AG08396 (cell line): Measurements from ENCODE around the gene PTPN6.

ENCODE experiments used
- DNase-seq: peaks from one replicate; pipeline ENCODE4 v3.0.0; 2012; ENCODE audit warnings: low spot score, mixed read lengths

The PTPN6 gene

DNA sequence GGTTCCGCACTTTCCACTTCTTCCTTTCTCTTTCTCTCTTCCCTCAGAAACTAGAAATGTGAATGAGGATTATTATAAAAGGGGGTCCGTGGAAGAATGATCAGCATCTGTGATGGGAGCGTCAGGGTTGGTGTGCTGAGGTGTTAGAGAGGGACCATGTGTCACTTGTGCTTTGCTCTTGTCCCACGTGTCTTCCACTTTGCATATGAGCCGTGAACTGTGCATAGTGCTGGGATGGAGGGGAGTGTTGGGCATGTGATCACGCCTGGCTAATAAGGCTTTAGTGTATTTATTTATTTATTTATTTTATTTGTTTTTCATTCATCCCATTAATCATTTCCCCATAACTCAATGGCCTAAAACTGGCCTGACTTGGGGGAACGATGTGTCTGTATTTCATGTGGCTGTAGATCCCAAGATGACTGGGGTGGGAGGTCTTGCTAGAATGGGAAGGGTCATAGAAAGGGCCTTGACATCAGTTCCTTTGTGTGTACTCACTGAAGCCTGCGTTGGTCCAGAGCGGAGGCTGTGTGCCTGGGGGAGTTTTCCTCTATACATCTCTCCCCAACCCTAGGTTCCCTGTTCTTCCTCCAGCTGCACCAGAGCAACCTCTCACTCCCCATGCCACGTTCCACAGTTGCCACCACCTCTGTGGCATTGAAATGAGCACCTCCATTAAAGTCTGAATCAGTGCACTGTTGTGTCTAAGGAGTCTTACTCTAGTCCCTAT is 28.0 kb upstream of the PTPN6 start:
- no peak for DNase-seq

DNA sequence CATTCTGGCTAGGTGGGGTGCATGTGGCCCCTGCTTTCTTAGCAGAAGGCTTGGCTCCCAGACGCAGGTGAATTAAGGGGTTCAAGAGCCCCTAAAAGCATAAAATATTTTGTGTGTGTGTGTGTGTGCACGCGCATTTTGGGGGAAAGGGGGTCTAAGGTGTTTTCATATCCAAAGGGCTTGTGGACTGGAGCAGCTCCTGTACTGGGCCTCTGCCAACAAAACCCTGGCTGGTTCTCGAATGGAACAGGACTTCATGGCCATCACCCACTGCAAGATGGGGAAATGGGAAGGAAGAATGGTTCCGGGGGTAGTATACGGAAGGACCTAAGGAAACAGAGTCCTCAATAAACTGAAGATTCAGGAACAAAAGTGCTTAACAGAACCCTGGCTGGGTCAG is 27.3 kb upstream of the PTPN6 start:
- no peak for DNase-seq

DNA sequence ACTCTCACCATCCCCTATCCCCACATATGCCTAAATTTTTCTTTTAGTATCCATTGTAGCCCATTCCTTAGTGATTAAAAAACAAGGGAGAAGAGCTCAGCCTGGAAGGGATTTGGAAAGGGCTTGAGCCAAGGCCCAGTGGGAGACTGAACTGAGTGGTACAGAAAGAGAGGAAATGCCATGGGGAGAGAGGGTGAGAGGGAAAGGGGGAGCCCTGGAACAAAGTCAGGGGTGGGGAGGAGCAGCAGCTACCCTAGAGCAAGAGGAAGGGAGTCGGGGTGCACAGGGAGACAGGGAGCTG is 26.0 kb upstream of the PTPN6 start:
- DNase-seq, result no peak

DNA sequence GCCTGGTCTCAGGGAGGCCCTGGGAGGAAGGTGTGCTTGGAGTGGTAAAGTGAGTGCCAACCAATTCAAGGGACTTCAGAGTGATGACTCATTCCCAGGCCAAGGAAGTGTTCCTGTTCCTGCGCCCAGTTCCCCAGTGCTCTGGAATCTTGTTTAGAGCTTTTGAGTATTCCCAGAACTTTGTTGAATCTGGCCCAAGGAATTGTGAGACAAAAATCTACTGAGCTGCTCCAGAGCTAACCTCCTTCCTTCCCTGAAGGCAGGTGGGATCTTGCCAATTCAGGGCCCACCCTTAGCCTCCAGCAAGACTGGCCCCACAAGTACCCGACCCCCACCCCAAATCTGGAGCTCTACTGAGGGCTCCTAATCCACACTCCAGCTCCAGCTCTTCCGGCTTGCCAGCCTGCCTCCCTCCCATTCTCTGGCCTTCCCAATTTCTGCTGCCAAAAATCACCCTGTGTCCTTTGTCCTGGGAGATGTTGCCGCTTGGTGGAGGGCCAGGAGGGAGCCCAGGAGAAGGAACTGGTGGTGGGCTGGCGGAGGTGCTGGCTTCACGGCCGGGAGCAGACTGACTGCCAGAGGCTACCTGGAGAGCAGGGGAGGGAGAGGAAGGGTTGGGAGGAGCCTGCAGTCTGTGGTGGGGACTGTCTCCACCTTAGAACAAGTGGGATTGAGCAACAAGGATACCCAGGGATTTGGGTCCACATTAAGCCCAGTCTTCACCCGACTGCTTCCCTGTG is 25.4 kb upstream of the PTPN6 start:
- peak; percentile 83 for DNase-seq

DNA sequence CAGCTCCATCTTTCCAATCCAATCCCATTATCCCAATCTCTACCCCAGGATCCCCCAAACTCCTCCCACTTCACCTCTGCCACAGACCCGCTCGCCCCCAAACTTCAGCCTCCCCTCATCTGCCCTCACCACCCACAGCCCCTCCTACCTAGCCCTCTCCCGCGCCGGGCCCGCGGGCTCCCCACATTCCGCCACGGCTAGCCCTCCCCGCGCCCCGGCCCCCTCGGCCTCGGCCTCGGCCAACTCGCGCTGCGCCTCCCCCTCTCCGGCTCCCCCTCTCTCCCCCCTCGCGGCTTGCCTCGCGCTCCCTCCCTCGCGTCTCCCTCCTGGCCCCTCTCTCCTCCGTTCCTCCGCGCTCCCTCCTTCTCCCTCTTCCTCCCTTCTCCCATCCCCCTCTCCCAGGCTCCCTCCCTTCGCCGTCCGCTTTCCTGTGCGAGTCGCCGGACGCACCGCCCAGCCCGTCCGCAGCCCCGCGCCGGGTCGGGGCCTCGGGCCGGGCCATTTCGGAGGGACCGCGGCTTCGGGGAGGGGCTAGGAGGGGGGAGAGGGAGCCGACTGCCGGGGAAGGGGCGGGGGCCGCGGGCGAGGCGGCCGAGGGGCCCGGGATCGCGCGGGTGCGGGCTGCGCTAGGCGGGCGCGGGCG is 23.7 kb upstream of the PTPN6 start, which contains the start of gene ATN1:
Gene ATN1, plus strand, starts transcription at position 581 of the 643 bp plus-strand sequence. CDS start 6,043 bp downstream, outside the sequence.
- DNase-seq, result peak; percentile 82

DNA sequence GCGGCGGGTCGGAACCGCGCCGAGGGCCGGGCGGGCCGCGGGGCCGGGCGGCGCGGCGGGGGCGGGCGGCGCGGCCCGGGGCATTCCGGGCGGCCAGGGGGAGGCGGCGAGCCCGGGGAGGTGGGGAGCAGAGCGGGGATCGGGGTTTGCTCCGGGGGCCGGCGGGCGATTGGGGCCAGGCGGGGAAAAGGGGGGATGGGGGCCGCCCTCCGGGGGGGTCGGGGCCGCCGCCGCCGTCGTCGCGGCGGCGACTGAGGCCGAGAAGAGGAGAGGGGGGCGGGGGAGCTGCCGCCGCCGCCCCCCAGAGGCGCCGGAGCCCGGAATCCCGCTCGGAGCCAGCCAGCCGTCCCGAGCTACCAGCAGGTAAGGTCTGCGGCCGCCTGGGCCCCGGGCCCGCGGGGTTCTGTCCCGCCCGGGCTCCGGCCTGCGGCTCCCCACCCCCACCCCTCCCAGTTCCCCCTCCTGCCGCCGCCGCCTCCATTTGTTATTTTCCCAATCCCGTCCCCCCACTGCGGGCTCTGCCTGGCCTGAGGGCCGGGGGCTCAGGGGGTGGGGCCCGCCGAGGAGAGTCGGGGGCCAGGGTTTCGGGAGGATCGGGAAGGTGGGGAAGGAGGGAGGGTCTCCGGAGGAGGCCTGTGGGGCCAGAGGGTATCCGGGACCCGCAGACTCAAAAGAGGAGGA is 23.0 kb upstream of the PTPN6 start:
- no peak for DNase-seq

DNA sequence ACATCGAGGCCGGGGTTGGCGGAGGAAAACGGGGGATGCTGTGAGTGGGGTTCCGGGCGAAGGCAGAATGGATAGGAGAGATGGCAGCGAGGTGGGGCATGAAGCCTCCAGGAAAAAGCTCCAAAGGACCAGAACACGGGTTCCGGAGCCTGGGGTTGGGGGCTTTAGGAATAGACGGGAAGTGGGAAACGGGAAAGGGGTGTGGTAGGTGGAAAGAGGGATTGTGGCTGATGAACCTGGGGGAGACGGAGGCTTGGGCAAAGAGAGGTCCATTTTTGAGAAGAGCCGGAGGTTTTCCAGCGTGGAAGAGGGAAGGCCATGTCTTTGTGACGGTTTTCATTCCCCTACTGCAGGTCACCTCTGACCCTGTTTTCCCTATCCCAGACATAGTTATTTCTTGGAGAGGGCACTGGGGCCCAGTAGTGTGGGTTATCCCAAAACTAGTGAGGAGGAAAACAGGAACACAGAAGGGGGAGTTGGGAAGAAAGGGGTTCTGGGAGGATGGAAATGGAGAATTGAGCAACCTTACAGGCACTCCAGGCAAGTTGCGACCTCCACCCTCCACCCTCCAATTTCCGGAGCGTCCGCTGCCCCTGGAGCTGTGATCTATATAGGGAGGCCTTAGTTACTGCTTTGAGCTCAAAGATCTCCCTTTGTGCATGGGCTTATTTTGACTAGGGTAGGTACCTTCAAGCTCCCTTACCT is 22.3 kb upstream of the PTPN6 start:
- DNase-seq, result no peak

DNA sequence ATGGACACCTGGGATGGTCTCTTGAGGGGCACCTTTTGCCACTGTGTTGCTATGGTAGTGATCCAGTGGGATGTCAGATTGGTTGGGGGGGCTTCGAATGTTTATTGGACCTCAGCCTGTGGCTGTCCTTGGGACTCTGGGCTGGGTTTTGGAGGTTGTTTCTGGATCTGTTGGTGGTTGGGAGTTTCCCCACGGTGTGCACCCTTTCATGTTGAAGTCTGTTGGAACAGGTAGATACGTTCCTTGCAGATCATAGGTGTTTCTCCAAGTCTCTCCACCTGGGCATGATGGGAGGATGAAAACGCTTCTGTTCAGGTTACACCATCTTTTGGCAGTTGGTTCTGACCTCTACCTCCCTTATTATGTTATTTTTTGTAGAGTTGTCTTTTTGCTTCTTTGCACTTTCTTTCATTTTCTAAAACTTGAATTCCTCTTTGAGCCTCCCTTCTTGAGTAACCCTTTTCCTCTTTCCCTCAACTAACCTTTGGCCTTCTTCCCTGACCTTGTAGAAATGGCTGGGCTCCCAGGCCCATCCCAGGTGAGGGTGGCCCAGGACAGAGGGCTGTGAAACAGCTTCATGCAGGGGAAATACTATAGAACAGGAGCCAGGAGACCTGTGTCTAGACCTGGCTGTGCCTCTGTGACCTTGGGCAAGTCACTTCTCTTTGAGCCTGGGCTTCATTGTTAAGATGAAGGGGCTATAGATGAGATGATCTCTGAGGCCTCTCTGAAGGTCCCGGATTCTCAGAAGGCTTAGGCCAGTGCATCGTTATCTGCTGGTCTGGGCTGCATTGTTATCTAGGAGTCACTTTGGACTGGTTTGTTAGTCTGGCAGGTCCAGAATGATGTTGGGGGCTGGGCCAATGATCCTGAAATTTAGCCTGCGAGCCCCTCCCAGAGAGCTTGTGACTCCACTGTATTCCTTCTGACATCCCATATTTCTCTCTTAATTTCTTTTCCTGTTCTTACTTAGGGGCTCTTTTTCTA is 21.4 kb upstream of the PTPN6 start:
- no peak for DNase-seq

DNA sequence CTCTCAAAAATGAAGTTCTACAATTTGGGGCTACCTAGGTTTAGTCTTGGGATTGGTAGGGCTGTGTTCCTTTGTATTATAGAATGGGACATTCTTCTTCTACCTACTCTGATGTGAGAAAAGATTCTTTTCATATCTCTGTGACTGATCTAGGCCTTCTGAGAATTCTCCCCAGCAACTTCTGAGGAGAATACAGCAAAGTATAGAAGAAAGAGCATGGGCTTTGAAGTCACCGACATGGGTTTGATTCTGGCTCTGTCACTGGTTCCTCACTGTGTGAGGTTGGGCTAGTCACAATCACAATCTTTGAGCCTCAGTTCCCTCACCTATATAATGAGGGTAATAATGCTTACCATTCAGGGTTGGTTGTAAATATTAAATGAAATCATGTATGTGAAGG is 18.4 kb upstream of the PTPN6 start:
- no peak for DNase-seq

DNA sequence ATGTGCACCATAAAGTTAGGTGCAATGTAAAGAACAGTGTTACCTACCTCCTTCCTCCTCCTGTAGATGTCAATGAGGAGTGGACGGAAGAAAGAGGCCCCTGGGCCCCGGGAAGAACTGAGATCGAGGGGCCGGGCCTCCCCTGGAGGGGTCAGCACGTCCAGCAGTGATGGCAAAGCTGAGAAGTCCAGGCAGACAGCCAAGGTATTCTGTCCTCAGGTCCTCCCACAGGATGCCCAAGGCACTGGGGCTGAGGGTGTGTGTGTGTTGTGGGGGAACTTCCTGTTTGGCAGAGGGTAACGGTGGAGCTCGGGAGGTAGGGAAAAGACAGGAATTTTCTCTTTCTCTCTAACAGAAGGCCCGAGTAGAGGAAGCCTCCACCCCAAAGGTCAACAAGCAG is 17.0 kb upstream of the PTPN6 start:
- no peak for DNase-seq

DNA sequence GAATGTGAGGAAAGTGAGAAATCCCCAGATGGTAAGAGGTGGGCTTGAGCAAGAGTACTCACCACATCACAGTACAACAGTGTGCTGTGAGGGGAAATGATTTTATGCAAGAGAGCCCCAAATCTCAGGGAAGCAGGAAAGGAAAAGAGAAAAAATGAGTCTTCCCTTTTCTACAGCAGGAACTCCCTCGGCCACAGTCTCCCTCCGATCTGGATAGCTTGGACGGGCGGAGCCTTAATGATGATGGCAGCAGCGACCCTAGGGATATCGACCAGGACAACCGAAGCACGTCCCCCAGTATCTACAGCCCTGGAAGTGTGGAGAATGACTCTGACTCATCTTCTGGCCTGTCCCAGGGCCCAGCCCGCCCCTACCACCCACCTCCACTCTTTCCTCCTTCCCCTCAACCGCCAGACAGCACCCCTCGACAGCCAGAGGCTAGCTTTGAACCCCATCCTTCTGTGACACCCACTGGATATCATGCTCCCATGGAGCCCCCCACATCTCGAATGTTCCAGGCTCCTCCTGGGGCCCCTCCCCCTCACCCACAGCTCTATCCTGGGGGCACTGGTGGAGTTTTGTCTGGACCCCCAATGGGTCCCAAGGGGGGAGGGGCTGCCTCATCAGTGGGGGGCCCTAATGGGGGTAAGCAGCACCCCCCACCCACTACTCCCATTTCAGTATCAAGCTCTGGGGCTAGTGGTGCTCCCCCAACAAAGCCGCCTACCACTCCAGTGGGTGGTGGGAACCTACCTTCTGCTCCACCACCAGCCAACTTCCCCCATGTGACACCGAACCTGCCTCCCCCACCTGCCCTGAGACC is 15.6 kb upstream of the PTPN6 start:
- no peak for DNase-seq

DNA sequence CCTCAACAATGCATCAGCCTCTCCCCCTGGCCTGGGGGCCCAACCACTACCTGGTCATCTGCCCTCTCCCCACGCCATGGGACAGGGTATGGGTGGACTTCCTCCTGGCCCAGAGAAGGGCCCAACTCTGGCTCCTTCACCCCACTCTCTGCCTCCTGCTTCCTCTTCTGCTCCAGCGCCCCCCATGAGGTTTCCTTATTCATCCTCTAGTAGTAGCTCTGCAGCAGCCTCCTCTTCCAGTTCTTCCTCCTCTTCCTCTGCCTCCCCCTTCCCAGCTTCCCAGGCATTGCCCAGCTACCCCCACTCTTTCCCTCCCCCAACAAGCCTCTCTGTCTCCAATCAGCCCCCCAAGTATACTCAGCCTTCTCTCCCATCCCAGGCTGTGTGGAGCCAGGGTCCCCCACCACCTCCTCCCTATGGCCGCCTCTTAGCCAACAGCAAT is 14.9 kb upstream of the PTPN6 start:
- DNase-seq, result no peak

DNA sequence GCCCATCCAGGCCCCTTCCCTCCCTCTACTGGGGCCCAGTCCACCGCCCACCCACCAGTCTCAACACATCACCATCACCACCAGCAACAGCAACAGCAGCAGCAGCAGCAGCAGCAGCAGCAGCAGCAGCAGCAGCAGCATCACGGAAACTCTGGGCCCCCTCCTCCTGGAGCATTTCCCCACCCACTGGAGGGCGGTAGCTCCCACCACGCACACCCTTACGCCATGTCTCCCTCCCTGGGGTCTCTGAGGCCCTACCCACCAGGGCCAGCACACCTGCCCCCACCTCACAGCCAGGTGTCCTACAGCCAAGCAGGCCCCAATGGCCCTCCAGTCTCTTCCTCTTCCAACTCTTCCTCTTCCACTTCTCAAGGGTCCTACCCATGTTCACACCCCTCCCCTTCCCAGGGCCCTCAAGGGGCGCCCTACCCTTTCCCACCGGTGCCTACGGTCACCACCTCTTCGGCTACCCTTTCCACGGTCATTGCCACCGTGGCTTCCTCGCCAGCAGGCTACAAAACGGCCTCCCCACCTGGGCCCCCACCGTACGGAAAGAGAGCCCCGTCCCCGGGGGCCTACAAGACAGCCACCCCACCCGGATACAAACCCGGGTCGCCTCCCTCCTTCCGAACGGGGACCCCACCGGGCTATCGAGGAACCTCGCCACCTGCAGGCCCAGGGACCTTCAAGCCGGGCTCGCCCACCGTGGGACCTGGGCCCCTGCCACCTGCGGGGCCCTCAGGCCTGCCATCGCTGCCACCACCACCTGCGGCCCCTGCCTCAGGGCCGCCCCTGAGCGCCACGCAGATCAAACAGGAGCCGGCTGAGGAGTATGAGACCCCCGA is 14.3 kb upstream of the PTPN6 start:
- no peak for DNase-seq

DNA sequence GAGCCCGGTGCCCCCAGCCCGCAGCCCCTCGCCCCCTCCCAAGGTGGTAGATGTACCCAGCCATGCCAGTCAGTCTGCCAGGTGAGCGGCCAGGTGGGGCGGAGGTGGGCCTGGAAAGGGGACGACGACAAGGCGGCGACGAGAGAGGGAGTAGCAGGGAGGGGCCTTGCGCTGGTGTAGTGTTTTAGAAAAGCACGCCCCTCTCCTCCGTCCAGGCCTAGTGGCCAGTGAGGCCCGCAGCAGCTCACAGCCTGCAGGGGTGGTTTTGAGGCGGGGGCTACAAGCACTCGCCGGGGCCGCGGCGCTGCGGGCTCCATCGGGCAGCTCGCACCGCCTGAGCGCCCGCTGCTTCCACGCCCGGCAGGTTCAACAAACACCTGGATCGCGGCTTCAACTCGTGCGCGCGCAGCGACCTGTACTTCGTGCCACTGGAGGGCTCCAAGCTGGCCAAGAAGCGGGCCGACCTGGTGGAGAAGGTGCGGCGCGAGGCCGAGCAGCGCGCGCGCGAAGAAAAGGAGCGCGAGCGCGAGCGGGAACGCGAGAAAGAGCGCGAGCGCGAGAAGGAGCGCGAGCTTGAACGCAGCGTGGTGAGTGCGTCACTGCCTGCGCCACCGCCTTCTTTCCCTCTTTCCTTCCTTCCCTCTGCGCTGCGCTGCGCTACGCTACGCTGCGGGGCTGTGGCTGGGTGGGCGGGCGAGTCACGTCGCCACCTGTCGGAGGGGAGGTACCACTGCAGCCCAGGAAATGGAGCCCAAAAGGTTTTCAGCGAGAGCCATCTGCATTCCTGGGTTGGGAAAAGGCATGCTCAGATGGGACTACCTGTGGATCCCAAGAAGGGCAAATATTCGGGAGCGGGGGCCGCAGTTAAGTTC is 13.4 kb upstream of the PTPN6 start:
- DNase-seq, result peak; percentile 92

DNA sequence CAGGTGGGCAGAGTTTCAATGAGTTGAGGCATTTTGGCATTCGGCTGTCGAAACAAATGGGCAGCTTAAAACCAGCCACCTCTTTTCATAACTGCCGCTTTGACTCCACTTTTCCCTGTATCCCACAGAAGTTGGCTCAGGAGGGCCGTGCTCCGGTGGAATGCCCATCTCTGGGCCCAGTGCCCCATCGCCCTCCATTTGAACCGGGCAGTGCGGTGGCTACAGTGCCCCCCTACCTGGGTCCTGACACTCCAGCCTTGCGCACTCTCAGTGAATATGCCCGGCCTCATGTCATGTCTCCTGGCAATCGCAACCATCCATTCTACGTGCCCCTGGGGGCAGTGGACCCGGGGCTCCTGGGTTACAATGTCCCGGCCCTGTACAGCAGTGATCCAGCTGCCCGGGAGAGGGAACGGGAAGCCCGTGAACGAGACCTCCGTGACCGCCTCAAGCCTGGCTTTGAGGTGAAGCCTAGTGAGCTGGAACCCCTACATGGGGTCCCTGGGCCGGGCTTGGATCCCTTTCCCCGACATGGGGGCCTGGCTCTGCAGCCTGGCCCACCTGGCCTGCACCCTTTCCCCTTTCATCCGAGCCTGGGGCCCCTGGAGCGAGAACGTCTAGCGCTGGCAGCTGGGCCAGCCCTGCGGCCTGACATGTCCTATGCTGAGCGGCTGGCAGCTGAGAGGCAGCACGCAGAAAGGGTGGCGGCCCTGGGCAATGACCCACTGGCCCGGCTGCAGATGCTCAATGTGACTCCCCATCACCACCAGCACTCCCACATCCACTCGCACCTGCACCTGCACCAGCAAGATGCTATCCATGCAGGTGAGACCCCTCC is 12.6 kb upstream of the PTPN6 start:
- no peak for DNase-seq

DNA sequence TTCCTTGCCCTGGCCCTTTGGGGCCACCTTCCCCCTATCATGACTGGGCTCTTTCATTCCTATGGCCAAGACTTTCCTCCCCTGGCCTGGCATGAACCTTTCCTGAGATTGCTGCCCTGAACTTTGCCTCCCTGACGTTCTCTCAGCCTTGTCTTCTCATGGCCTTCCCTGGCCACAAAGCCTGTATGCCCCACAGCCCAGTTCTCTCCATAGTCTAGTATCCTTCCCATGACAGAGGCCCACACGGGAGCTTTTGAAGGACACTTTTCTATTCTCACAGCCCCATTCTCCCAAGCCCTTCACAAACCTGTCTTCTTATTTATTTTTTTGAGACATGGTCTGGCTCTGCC is 12.0 kb upstream of the PTPN6 start:
- DNase-seq, result no peak

DNA sequence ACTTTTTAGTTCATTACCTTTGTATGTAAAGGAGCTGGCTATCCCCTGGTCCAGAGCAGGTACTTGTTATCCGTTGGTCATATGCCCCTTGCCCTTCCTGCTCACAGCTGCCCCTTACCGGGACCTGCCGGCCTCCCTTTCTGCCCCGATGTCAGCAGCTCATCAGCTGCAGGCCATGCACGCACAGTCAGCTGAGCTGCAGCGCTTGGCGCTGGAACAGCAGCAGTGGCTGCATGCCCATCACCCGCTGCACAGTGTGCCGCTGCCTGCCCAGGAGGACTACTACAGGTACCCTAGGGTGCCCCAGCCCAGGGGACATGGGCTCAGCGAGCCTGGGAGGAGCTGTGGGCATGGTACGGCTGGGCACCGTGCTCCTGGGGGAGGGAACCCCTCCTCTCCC is 9.9 kb upstream of the PTPN6 start:
- DNase-seq, result no peak
